Measurements from ENCODE around the gene FGF22. TPM values are rescaled to one million over a fixed set of nuclear protein-coding genes. Genes with fewer than 3 reads are reported as not detected.

The FGF22 gene
- total RNA-seq, 1 experiment from 2014 or later: not detected

DNA sequence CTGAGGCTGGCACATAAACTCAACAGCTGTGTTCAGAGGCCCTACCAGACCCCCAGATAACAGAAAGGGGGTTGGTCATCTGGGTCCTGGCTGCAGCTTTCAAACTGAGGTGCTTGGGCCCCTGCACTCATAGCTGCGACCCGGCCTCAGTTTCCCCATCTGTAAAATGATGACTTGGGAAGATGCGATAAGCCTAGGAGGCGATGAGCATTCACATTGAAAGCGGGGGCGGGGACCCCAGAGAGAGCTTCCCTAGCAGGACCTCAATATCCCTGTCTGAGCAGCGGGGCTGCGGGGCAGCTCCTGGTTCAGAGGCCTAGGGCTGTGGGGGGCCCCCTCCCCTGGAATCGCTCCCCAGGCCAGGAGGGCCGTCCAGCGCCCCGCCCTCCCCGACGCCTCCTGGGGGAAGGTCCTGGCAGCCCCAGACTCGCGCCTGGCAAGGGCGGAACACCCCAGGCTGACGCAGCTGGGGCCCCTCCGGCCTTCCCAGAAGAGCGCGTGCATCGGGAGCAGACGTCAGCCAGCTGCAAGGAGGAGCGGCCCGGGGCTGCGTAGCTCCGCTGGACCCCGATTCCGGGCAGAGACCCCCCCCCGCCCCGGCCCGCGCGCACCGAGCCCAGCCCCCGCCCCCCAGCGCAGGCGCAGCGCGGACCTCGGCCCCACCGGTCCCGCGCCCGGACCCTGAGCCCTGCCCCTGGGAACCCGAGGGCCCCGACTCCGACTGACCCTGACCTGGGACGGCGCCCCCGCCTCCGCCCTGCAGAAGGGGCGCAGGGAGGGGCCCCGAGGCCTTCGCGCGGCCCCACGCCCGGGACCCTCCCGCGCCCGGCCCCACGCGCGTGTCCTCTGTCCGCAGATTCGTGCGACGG, 40.0 kb downstream of the FGF22 start:
- peak; percentile 74 for DNase-seq
- Histone ChIP-seq H3K36me3 (ENCODE audit: insufficient read depth, low read length) (no peaks in the 10 kb centered on the region), H3K79me2 (ENCODE audit: low read length) (no peaks in the 10 kb centered on the region), H3K4me3 (ENCODE audit: low read length) (peak overlapping the region; percentile 89), H3K9me3 (ENCODE audit: low read length) (no peaks in the 10 kb centered on the region), H3K9ac (ENCODE audit: low read length) (peak overlapping the region; percentile 97), H4K20me1 (ENCODE audit: insufficient read depth, low read depth, low read length) (peaks cover 14% of the 10 kb centered on the region; the same call in 1 of the 2 replicates), H3K27ac (ENCODE audit: low read length) (peak overlapping the region; percentile 62), H3K4me2 (ENCODE audit: low read depth, low read length, poor library complexity, severe bottlenecking) (peak overlapping the region; percentile 83), H3K27me3 (ENCODE audit: low read length) (no peaks in the 10 kb centered on the region), H3K4me1 (ENCODE audit: low read length) (peaks cover 9% of the 10 kb centered on the region), H2AFZ (ENCODE audit: low read length) (peak overlapping the region; percentile 86; the same call in 1 of the 2 replicates), H3K9me2 (replicated peaks; ENCODE audit: insufficient read depth, low read length) (no peaks in the 10 kb centered on the region)

DNA sequence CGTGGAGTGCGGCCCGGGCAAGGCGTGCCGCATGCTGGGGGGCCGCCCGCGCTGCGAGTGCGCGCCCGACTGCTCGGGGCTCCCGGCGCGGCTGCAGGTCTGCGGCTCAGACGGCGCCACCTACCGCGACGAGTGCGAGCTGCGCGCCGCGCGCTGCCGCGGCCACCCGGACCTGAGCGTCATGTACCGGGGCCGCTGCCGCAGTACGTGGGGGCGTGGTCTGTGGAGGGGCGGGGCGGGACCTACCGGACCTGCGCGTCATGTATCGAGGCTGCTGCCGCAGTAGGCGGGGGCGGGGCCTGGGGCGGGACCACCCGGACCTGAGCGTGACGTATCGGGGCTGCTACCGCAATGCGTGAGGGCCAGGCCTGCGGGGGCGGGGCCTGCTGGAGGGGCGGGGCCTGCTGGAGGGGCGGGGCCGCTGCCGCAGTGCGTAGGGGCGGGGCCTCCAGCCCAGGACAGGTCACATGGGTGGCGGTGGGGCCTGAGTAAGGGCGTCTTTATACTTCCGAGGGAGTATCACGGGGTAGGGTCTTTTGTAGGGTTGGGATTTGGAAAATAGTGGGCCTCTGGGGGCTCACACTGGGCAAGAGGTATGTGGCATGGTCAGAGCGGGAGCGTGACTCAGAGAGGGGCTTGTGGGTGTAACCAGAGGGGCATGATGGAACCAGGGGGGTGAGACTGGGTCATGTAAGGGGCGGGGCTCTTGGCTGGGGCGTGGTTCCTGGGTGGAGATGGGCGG, 40.8 kb downstream of the FGF22 start:
- Histone ChIP-seq H4K20me1 (ENCODE audit: insufficient read depth, low read depth, low read length) (peaks cover 10% of the 10 kb centered on the region; the same call in 1 of the 2 replicates), H3K4me3 (ENCODE audit: low read length) (peak overlapping the region; percentile 89), H3K79me2 (ENCODE audit: low read length) (no peaks in the 10 kb centered on the region)

DNA sequence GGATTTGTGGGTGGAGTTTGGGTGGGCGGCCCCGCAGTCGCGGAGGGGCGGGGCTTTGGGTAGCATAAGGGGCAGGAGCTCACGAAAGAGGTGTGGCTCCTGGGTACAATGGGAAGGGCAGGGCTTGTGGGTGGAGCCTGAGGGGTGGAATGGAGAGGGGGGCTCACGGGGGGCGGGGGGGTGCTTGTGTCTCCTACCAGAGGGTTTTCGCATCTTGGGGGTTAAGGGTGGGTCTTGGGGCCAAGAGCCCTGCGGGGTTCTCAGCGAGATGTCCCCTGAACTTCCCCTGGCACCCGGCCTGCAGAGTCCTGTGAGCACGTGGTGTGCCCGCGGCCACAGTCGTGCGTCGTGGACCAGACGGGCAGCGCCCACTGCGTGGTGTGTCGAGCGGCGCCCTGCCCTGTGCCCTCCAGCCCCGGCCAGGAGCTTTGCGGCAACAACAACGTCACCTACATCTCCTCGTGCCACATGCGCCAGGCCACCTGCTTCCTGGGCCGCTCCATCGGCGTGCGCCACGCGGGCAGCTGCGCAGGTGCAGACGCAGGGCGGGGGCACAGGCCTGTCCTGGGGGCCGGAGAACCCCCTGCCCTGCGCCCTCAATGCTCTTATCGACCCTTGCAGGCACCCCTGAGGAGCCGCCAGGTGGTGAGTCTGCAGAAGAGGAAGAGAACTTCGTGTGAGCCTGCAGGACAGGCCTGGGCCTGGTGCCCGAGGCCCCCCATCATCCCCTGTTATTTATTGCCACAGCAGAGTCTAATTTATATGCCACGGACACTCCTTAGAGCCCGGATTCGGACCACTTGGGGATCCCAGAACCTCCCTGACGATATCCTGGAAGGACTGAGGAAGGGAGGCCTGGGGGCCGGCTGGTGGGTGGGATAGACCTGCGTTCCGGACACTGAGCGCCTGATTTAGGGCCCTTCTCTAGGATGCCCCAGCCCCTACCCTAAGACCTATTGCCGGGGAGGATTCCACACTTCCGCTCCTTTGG, 41.6 kb downstream of the FGF22 start:
- Histone ChIP-seq H3K4me3 (ENCODE audit: low read length) (no peak overlapping the region; the same call in 1 of the 2 replicates), H4K20me1 (ENCODE audit: insufficient read depth, low read depth, low read length) (peaks cover 10% of the 10 kb centered on the region; the same call in 1 of the 2 replicates), H3K27me3 (ENCODE audit: low read length) (no peaks in the 10 kb centered on the region), H3K9ac (ENCODE audit: low read length) (no peak overlapping the region), H3K9me2 (replicated peaks; ENCODE audit: insufficient read depth, low read length) (no peaks in the 10 kb centered on the region), H2AFZ (ENCODE audit: low read length) (no peak overlapping the region), H3K9me3 (ENCODE audit: low read length) (no peaks in the 10 kb centered on the region), H3K27ac (ENCODE audit: low read length) (no peak overlapping the region), H3K4me2 (ENCODE audit: low read depth, low read length, poor library complexity, severe bottlenecking) (peak overlapping the region; percentile 83), H3K4me1 (ENCODE audit: low read length) (peaks cover 9% of the 10 kb centered on the region), H3K36me3 (ENCODE audit: insufficient read depth, low read length) (no peaks in the 10 kb centered on the region), H3K79me2 (ENCODE audit: low read length) (no peaks in the 10 kb centered on the region)
- DNase-seq: no peak

More for the DNA sequence above, 40.8 kb downstream of the FGF22 start:
- H3K36me3 ChIP-seq (ENCODE audit: insufficient read depth, low read length): no peaks in the 10 kb centered on the region
- no peaks in the 10 kb centered on the region for H3K27me3 ChIP-seq (ENCODE audit: low read length)
- no peaks in the 10 kb centered on the region for H3K9me3 ChIP-seq (ENCODE audit: low read length)
- peak overlapping the region; percentile 97 for H3K9ac ChIP-seq (ENCODE audit: low read length)
- peaks cover 9% of the 10 kb centered on the region for H3K4me1 ChIP-seq (ENCODE audit: low read length)
- peak; percentile 100 for DNase-seq
- no peaks in the 10 kb centered on the region for H3K9me2 ChIP-seq (replicated peaks; ENCODE audit: insufficient read depth, low read length)
- peak overlapping the region; percentile 62 for H3K27ac ChIP-seq (ENCODE audit: low read length)
- peak overlapping the region; percentile 83 for H3K4me2 ChIP-seq (ENCODE audit: low read depth, low read length, poor library complexity, severe bottlenecking)
- H2AFZ ChIP-seq (ENCODE audit: low read length): peak overlapping the region; percentile 98; the same call in 1 of the 2 replicates

DNA sequence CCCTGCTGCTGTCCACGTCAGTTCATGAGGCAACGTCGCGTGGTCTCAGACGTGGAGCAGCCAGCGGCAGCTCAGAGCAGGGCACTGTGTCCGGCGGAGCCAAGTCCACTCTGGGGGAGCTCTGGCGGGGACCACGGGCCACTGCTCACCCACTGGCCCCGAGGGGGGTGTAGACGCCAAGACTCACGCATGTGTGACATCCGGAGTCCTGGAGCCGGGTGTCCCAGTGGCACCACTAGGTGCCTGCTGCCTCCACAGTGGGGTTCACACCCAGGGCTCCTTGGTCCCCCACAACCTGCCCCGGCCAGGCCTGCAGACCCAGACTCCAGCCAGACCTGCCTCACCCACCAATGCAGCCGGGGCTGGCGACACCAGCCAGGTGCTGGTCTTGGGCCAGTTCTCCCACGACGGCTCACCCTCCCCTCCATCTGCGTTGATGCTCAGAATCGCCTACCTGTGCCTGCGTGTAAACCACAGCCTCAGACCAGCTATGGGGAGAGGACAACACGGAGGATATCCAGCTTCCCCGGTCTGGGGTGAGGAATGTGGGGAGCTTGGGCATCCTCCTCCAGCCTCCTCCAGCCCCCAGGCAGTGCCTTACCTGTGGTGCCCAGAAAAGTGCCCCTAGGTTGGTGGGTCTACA, 43.1 kb downstream of the FGF22 start:
- Histone ChIP-seq H3K9ac (ENCODE audit: low read length) (no peak overlapping the region), H3K4me1 (ENCODE audit: low read length) (peaks cover 9% of the 10 kb centered on the region), H3K79me2 (ENCODE audit: low read length) (no peaks in the 10 kb centered on the region), H3K4me2 (ENCODE audit: low read depth, low read length, poor library complexity, severe bottlenecking) (no peak overlapping the region), H4K20me1 (ENCODE audit: insufficient read depth, low read depth, low read length) (peaks cover 10% of the 10 kb centered on the region; the same call in 1 of the 2 replicates), H3K4me3 (ENCODE audit: low read length) (no peak overlapping the region), H2AFZ (ENCODE audit: low read length) (no peak overlapping the region), H3K9me3 (ENCODE audit: low read length) (no peaks in the 10 kb centered on the region), H3K27ac (ENCODE audit: low read length) (no peak overlapping the region), H3K36me3 (ENCODE audit: insufficient read depth, low read length) (no peaks in the 10 kb centered on the region), H3K27me3 (ENCODE audit: low read length) (no peaks in the 10 kb centered on the region), H3K9me2 (replicated peaks; ENCODE audit: insufficient read depth, low read length) (no peaks in the 10 kb centered on the region)
- no peak for DNase-seq

DNA sequence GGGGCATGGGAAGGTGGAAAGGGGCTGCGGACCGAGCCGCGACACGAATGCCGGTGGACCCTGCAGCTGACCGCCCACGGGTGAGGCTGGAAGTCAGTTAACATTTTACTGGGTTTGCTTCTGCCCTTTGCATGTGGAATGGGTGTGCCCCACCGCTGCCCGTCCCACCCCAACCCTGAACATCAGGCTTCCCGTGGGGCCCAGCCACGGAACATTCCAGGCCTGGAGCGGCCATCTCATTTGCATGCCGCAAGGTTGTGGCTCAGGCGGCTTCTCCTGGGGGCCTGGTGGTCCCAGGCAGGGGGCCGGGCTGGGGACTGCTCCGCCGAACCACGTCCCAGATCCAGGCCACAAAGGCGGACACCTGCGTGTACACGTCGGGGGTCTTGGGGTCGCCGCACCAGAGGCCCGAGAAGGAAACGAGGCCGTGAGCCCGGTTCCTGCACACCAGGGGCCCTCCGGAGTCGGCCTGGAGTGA, 45.8 kb downstream of the FGF22 start:
- no peaks in the 10 kb centered on the region for H3K9me3 ChIP-seq (ENCODE audit: low read length)
- no peaks in the 10 kb centered on the region for H3K79me2 ChIP-seq (ENCODE audit: low read length)
- no peaks in the 10 kb centered on the region for H3K36me3 ChIP-seq (ENCODE audit: insufficient read depth, low read length)
- H3K9me2 ChIP-seq (replicated peaks; ENCODE audit: insufficient read depth, low read length): no peaks in the 10 kb centered on the region
- no peak overlapping the region for H3K27ac ChIP-seq (ENCODE audit: low read length)
- H3K4me3 ChIP-seq (ENCODE audit: low read length): no peak overlapping the region
- no peak overlapping the region for H3K9ac ChIP-seq (ENCODE audit: low read length)
- H3K4me2 ChIP-seq (ENCODE audit: low read depth, low read length, poor library complexity, severe bottlenecking): no peak overlapping the region
- no peaks in the 10 kb centered on the region for H4K20me1 ChIP-seq (ENCODE audit: insufficient read depth, low read depth, low read length)
- peaks cover 2% of the 10 kb centered on the region; the same call in 1 of the 2 replicates for H3K4me1 ChIP-seq (ENCODE audit: low read length)
- no peaks in the 10 kb centered on the region for H3K27me3 ChIP-seq (ENCODE audit: low read length)
- no peak for DNase-seq
- no peak overlapping the region for H2AFZ ChIP-seq (ENCODE audit: low read length)

DNA sequence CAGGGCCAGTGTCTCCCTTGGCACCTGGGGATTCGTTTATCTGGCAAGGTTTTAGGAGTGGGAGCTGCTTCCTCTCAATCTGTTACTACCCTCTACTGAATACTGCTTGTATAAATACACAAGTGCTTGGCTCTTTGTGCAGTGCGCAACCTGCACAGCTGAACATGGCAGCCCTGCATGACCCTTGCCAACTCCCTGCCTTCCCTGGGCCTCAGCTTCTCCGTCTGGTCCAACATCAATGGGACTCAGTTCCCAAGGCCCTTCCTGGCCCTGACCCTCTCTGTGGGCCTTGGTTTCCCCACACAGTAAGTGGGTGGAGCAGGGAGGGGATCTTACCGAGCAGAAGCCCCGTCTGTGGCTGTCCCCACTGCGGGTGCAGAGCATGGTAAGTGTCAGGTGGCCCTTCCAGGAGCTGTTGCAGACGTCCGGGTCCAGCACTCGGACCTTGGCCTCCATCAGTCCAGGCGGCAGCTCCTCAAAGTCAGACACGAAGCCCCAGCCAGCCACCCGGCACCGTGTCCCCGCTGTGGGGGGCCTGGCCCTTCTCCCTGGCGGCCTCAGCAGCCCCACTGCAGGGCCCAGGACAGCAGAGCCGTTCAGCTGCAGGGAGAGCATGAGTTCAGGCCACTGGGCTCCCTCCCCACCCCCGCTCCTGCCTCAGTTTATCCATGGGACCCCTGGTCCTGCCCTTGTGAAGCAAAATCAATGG, 47.1 kb downstream of the FGF22 start:
- H3K79me2 ChIP-seq (ENCODE audit: low read length): no peaks in the 10 kb centered on the region
- no peak overlapping the region for H3K9ac ChIP-seq (ENCODE audit: low read length)
- H3K9me3 ChIP-seq (ENCODE audit: low read length): no peaks in the 10 kb centered on the region
- DNase-seq: no peak
- no peaks in the 10 kb centered on the region for H3K27me3 ChIP-seq (ENCODE audit: low read length)
- H3K36me3 ChIP-seq (ENCODE audit: insufficient read depth, low read length): no peaks in the 10 kb centered on the region
- H3K4me3 ChIP-seq (ENCODE audit: low read length): no peak overlapping the region
- no peak overlapping the region for H2AFZ ChIP-seq (ENCODE audit: low read length)
- no peak overlapping the region for H3K4me2 ChIP-seq (ENCODE audit: low read depth, low read length, poor library complexity, severe bottlenecking)
- no peaks in the 10 kb centered on the region for H3K9me2 ChIP-seq (replicated peaks; ENCODE audit: insufficient read depth, low read length)
- H3K4me1 ChIP-seq (ENCODE audit: low read length): no peaks in the 10 kb centered on the region
- H4K20me1 ChIP-seq (ENCODE audit: insufficient read depth, low read depth, low read length): no peaks in the 10 kb centered on the region
- no peak overlapping the region for H3K27ac ChIP-seq (ENCODE audit: low read length)

Measured in Karpas-422 (cell line).